Measurements from ENCODE around the gene KIF20B.

DNA sequence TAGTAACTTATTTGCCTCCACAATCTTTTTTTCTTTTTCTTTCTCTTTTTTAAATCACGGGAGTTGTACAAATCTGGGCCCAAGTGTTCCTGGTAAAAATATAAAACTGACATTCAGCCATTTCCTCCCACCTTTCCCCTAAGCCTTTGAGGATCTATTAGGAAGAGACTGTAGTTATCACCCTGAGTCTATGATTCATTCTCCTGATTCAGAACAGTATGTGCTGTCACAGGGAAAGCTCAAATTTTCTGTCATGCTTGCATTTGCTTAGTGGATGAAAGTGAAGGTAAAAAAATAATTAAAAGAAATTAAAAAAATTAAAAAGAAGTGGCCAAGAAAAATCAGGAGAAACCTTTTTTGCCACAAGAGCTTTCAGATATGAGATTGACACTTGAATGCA lies 71.7 kb downstream of the KIF20B start:
- TF ChIP-seq CTCF (IDR thresholded peaks at IDR 0.05) (no peak), SIN3A (IDR thresholded peaks at IDR 0.05; ENCODE audit: borderline replicate concordance, insufficient read depth, low read depth, low read length) (no peak), TCF7L2 (IDR thresholded peaks at IDR 0.05; ENCODE audit: low read depth, low read length) (no peak), POLR2AphosphoS5 (IDR thresholded peaks at IDR 0.05; ENCODE audit: low read depth, low read length) (no peak), REST (IDR thresholded peaks at IDR 0.05; ENCODE audit: insufficient read depth in 1 of 2, low read depth in 2 of 2, low read length in 1 of 2) (no peak)
